ENCODE data around the gene HIC1.

- TF ChIP-seq CTCF (IDR thresholded peaks at IDR 0.05 in 2 of 3, conservative IDR thresholded peaks at IDR 0.05 in 1 of 3; ENCODE audit: insufficient read depth in 2 of 3, low read depth in 1 of 3, low read length in 3 of 3) (no peak), SMARCC2 (IDR thresholded peaks at IDR 0.05; ENCODE audit: low read depth) (no peak), JUNB (CRISPR knock-in tag; conservative IDR thresholded peaks at IDR 0.05) (no peak), NFATC3 (IDR thresholded peaks at IDR 0.05) (no peak), ZFP36 (IDR thresholded peaks at IDR 0.05; ENCODE audit: low read depth, low read length, partially characterized antibody) (no peak), CBX5 (IDR thresholded peaks at IDR 0.05; ENCODE audit: borderline replicate concordance, low read depth) (no peak), XRCC3 (IDR thresholded peaks at IDR 0.05) (no peak), POLR2AphosphoS5 (IDR thresholded peaks at IDR 0.05; ENCODE audit: control insufficient read depth, insufficient read depth, low read depth, low read length) (no peak), ZNF133 (CRISPR knock-in tag; IDR thresholded peaks at IDR 0.05) (no peak), MXD1 (CRISPR knock-in tag; IDR thresholded peaks at IDR 0.05; ENCODE audit: borderline replicate concordance, poor library complexity, severe bottlenecking) (no peak), POLR2A (conservative IDR thresholded peaks at IDR 0.05) (no peak), SREBF1 (IDR thresholded peaks at IDR 0.05; ENCODE audit: borderline replicate concordance, low read depth, low read length) (no peak)
- TF ChIP-seq, protein P1, sequence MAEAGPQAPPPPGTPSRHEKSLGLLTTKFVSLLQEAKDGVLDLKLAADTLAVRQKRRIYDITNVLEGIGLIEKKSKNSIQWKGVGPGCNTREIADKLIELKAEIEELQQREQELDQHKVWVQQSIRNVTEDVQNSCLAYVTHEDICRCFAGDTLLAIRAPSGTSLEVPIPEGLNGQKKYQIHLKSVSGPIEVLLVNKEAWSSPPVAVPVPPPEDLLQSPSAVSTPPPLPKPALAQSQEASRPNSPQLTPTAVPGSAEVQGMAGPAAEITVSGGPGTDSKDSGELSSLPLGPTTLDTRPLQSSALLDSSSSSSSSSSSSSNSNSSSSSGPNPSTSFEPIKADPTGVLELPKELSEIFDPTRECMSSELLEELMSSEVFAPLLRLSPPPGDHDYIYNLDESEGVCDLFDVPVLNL (CRISPR knock-in tag; IDR thresholded peaks at IDR 0.05; ENCODE audit: low read depth) = no peak
These were observed 9.2 kb downstream of the HIC1 start for GRCh38 chr17:2064147-2064489.

Data from K562 (cell line).